H9 (cell line): ENCODE results near the gene RNGTT. TPM values are rescaled to one million over a fixed set of nuclear protein-coding genes. Genes with fewer than 3 reads are reported as not detected.

Source experiments
- DNase-seq: peaks from one replicate; pipeline ENCODE4 v3.0.0-alpha.2; 2017
- H2AFZ ChIP-seq: one replicate; pipeline ENCODE4 v1.6.1; 2013; ENCODE audit warnings: mild to moderate bottlenecking, low read length, control low read depth, moderate library complexity
- H2AK5ac ChIP-seq: 2 replicates; pipeline ENCODE4 v1.6.1; 2013; ENCODE audit warnings: low read length, control low read depth, mixed read lengths; ENCODE audit not compliant: insufficient read length
- H2BK120ac ChIP-seq: one replicate; pipeline ENCODE4 v1.6.1; 2013; ENCODE audit warnings: low read depth, mild to moderate bottlenecking, low read length, control low read depth, inconsistent platforms; ENCODE audit not compliant: poor library complexity, severe bottlenecking
- H2BK12ac ChIP-seq: 2 replicates; pipeline ENCODE4 v1.6.1; 2013; ENCODE audit warnings: low read length, control low read depth, mixed read lengths, low read depth; ENCODE audit not compliant: insufficient read length
- H2BK15ac ChIP-seq: 2 replicates; pipeline ENCODE4 v1.6.1; 2013; ENCODE audit warnings: low read depth, low read length, control low read depth
- H2BK20ac ChIP-seq: one replicate; pipeline ENCODE4 v1.6.1; 2013; ENCODE audit warnings: low read depth, mild to moderate bottlenecking, low read length, control low read depth, inconsistent platforms; ENCODE audit not compliant: poor library complexity, severe bottlenecking
- H2BK5ac ChIP-seq: 2 replicates; pipeline ENCODE4 v1.6.1; 2013; ENCODE audit warnings: low read length, control low read depth, mixed read lengths; ENCODE audit not compliant: insufficient read length
- H3K14ac ChIP-seq: 2 replicates; pipeline ENCODE4 v1.6.1; 2013; ENCODE audit warnings: low read length, control low read depth; ENCODE audit not compliant: insufficient read depth
- H3K18ac ChIP-seq: 2 replicates; pipeline ENCODE4 v1.6.1; 2013; ENCODE audit warnings: low read depth, mild to moderate bottlenecking, mixed read lengths, low read length, control low read depth; ENCODE audit not compliant: insufficient read length
- H3K23ac ChIP-seq: 2 replicates; pipeline ENCODE4 v1.6.1; 2013; ENCODE audit warnings: low read length, control low read depth, mixed read lengths, low read depth; ENCODE audit not compliant: insufficient read length
- H3K23me2 ChIP-seq: 2 replicates; pipeline ENCODE4 v1.6.1; 2013; ENCODE audit warnings: low read depth, mild to moderate bottlenecking, mixed read lengths, low read length, control low read depth; ENCODE audit not compliant: insufficient read length, poor library complexity, severe bottlenecking
- H3K27ac ChIP-seq: 2 replicates; pipeline ENCODE4 v1.5.1; 2013; ENCODE audit warnings: low read length, control low read depth, mixed read lengths, low read depth; ENCODE audit not compliant: insufficient read length
- H3K27me3 ChIP-seq: 2 replicates; pipeline ENCODE4 v1.6.1; 2013; ENCODE audit warnings: low read length, control low read depth, inconsistent platforms; ENCODE audit not compliant: insufficient read depth
- H3K4ac ChIP-seq: 2 replicates; pipeline ENCODE4 v1.6.1; 2013; ENCODE audit warnings: low read depth, mild to moderate bottlenecking, control low read depth, inconsistent platforms, low read length, moderate library complexity
- H3K4me1 ChIP-seq: 2 replicates; pipeline ENCODE4 v1.6.1; 2013; ENCODE audit warnings: low read length, control low read depth, inconsistent platforms; ENCODE audit not compliant: insufficient read depth
- H3K4me2 ChIP-seq: 2 replicates; pipeline ENCODE4 v1.6.1; 2013; ENCODE audit warnings: low read length, control low read depth, mixed read lengths; ENCODE audit not compliant: insufficient read length, insufficient read depth
- H3K56ac ChIP-seq: 2 replicates; pipeline ENCODE4 v1.6.1; 2013; ENCODE audit warnings: low read depth, mild to moderate bottlenecking, mixed read lengths, low read length, control low read depth; ENCODE audit not compliant: insufficient read length
- H3K79me1 ChIP-seq: 2 replicates; pipeline ENCODE4 v1.6.1; 2013; ENCODE audit warnings: low read depth, mild to moderate bottlenecking, moderate library complexity, low read length, control low read depth, inconsistent platforms; ENCODE audit not compliant: insufficient read depth, poor library complexity, severe bottlenecking
- H3K79me2 ChIP-seq: 2 replicates; pipeline ENCODE4 v1.6.1; 2013; ENCODE audit warnings: low read length, control low read depth, inconsistent platforms; ENCODE audit not compliant: insufficient read depth
- H3K9ac ChIP-seq: 2 replicates; pipeline ENCODE4 v1.6.1; 2013; ENCODE audit warnings: low read length, control low read depth, mixed read lengths; ENCODE audit not compliant: insufficient read length; ENCODE audit errors: extremely low read depth
- H3K9me3 ChIP-seq: one replicate; pipeline ENCODE4 v1.6.1; 2013; ENCODE audit warnings: low read depth, low read length, inconsistent platforms; ENCODE audit not compliant: control insufficient read depth
- H3T11ph ChIP-seq: one replicate; pipeline ENCODE4 v1.6.1; 2013; ENCODE audit warnings: mild to moderate bottlenecking, low read length, control low read depth, inconsistent platforms
- H4K20me1 ChIP-seq: one replicate; pipeline ENCODE4 v1.6.1; 2013; ENCODE audit not compliant: control insufficient read depth, insufficient read length, insufficient read depth
- H4K5ac ChIP-seq: 2 replicates; pipeline ENCODE4 v1.6.1; 2013; ENCODE audit warnings: low read depth, mild to moderate bottlenecking, mixed read lengths, low read length, control low read depth; ENCODE audit not compliant: insufficient read length
- H4K8ac ChIP-seq: replicated peaks from 2 replicates; pipeline ENCODE4 v1.6.1; 2013; ENCODE audit warnings: low read length, control low read depth, mixed read lengths, low read depth; ENCODE audit not compliant: insufficient read length
- H4K91ac ChIP-seq: 2 replicates; pipeline ENCODE4 v1.6.1; 2013; ENCODE audit warnings: low read depth, mild to moderate bottlenecking, moderate library complexity, mixed read lengths, low read length, control low read depth; ENCODE audit not compliant: insufficient read length
- H3K27ac Mint-ChIP-seq, 3 experiments: 2 replicates in 2 of 3; 3 replicates in 1 of 3; pipeline ENCODE4 v1.8.0; 2020 to 2021; ENCODE audit warnings: mixed read lengths in 3 of 3, mild to moderate bottlenecking in 1 of 3, moderate library complexity in 1 of 3
- H3K27me3 Mint-ChIP-seq: 2 replicates; pipeline ENCODE4 v1.8.0; 2021; ENCODE audit warnings: low read depth, mild to moderate bottlenecking, moderate library complexity, mixed read lengths
- H3K36me3 Mint-ChIP-seq, 3 experiments: 2 replicates in 2 of 3; 3 replicates in 1 of 3; pipeline ENCODE4 v1.8.0; 2020 to 2021; ENCODE audit warnings: low read depth in 3 of 3, mixed read lengths in 3 of 3; ENCODE audit not compliant: insufficient read depth in 1 of 3
- H3K4me1 Mint-ChIP-seq, 2 experiments: 2 replicates each; pipeline ENCODE4 v1.8.0; 2020; ENCODE audit warnings: mixed read lengths in 2 of 2
- H3K4me3 Mint-ChIP-seq, 2 experiments: 2 replicates in 1 of 2; 3 replicates in 1 of 2; pipeline ENCODE4 v1.8.0; 2020 to 2021; ENCODE audit warnings: mild to moderate bottlenecking in 2 of 2, mixed read lengths in 2 of 2, moderate library complexity in 1 of 2
- H3K9me3 Mint-ChIP-seq, 2 experiments: 2 replicates in 1 of 2; 3 replicates in 1 of 2; pipeline ENCODE4 v1.8.0; 2020; ENCODE audit warnings: mild to moderate bottlenecking in 2 of 2, mixed read lengths in 2 of 2, moderate library complexity in 1 of 2
- WGBS: extraction: QIAGEN DNeasy Blood & Tissue Kit; methylation state at CpG from one replicate; pipeline ENCODE4 v1.1.7; 2013; ENCODE audit warnings: missing lambda C conversion rate, low lambda C conversion rate, mixed read lengths; ENCODE audit not compliant: insufficient read length; ENCODE audit errors: extremely low coverage; 5-methylcytosine and 5-hydroxymethylcytosine counted together
- total RNA-seq: library from RNA; stranded (reverse); gene quantifications from 2 replicates; pipeline ENCODE4 v1.2.1, GENCODE V29; 2021
- TF ChIP-seq, protein P1 (sequence below): fragments of 200-600 bp; sonication (generic); conservative IDR thresholded peaks from 3 replicates; pipeline ENCODE4 v1.8.0; 2021; ENCODE audit warnings: antibody characterized with exemption, mild to moderate bottlenecking

The RNGTT gene
- total RNA-seq, 1 experiment from 2014 or later, result 20.5 TPM

DNA sequence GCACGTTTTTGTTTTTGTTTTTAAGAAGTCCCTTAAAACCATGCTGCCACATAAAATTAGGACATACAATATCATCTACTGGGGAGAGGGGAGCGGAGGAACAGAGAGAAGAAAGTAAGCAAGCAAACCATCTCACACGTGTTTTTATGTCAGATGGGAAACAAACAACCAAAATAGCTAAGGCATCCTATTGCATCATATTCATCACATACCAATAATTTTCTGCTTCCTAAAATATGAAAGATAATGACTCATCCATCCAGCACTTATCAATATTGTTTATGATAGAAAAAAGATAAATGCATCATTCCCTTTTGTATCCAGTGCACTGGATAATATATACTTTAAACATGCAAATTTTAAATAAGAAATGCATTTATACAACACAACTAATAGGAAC, 329.6 kb downstream of the RNGTT start:
- H3T11ph ChIP-seq, result no peak overlapping the region
- no peak overlapping the region for H3K4me2 ChIP-seq
- H3K23ac ChIP-seq, result no peak overlapping the region
- H3K4me1 ChIP-seq, result no peaks in the 10 kb centered on the region
- Mint-ChIP-seq H3K9me3 (no peaks in the 10 kb centered on the region), H3K27ac (no peak overlapping the region; a peak in 1 of 7 replicates), H3K4me1 (peaks cover 13 to 22% of the 10 kb centered on the region in 2 experiments), H3K4me3 (no peak overlapping the region), H3K36me3 (no peaks in the 10 kb centered on the region), H3K27me3 (no peaks in the 10 kb centered on the region)
- no peak overlapping the region for H3K4ac ChIP-seq
- TF ChIP-seq, protein P1, sequence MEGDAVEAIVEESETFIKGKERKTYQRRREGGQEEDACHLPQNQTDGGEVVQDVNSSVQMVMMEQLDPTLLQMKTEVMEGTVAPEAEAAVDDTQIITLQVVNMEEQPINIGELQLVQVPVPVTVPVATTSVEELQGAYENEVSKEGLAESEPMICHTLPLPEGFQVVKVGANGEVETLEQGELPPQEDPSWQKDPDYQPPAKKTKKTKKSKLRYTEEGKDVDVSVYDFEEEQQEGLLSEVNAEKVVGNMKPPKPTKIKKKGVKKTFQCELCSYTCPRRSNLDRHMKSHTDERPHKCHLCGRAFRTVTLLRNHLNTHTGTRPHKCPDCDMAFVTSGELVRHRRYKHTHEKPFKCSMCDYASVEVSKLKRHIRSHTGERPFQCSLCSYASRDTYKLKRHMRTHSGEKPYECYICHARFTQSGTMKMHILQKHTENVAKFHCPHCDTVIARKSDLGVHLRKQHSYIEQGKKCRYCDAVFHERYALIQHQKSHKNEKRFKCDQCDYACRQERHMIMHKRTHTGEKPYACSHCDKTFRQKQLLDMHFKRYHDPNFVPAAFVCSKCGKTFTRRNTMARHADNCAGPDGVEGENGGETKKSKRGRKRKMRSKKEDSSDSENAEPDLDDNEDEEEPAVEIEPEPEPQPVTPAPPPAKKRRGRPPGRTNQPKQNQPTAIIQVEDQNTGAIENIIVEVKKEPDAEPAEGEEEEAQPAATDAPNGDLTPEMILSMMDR, result no peak
- no peak overlapping the region for H4K8ac ChIP-seq
- no peak overlapping the region for H3K18ac ChIP-seq
- no peak overlapping the region for H3K27ac ChIP-seq
- no peak overlapping the region for H3K14ac ChIP-seq
- H4K5ac ChIP-seq, result no peak overlapping the region
- no peak overlapping the region for H3K9ac ChIP-seq
- H2BK15ac ChIP-seq, result no peak overlapping the region
- H4K91ac ChIP-seq, result no peak overlapping the region
- no peaks in the 10 kb centered on the region for H3K79me1 ChIP-seq
- H2BK5ac ChIP-seq, result no peak overlapping the region
- H2AFZ ChIP-seq, result no peak overlapping the region
- DNase-seq, result no peak
- H2BK12ac ChIP-seq, result no peak overlapping the region
- no peak overlapping the region for H2BK20ac ChIP-seq
- no peaks in the 10 kb centered on the region for H3K23me2 ChIP-seq
- no peaks in the 10 kb centered on the region for H3K9me3 ChIP-seq
- WGBS, result no CpG with 5 or more reads among the region's 3 CpGs
- no peaks in the 10 kb centered on the region for H4K20me1 ChIP-seq
- no peaks in the 10 kb centered on the region for H3K27me3 ChIP-seq
- H2AK5ac ChIP-seq, result no peak overlapping the region
- no peak overlapping the region for H3K56ac ChIP-seq
- H2BK120ac ChIP-seq, result no peak overlapping the region
- no peaks in the 10 kb centered on the region for H3K79me2 ChIP-seq
